SW 1271 (cell line): Measurements from ENCODE around the gene SFRP5.
A peak's percentile ranks its signal among the peaks of the same experiment; 100 is the strongest.

Experiments used
- DNase-seq, 2 experiments: peaks; one replicate each; lab custom pipeline; 2025; lab: John Stamatoyannopoulos, UW

SFRP5 gene, protein sequence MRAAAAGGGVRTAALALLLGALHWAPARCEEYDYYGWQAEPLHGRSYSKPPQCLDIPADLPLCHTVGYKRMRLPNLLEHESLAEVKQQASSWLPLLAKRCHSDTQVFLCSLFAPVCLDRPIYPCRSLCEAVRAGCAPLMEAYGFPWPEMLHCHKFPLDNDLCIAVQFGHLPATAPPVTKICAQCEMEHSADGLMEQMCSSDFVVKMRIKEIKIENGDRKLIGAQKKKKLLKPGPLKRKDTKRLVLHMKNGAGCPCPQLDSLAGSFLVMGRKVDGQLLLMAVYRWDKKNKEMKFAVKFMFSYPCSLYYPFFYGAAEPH

DNA sequence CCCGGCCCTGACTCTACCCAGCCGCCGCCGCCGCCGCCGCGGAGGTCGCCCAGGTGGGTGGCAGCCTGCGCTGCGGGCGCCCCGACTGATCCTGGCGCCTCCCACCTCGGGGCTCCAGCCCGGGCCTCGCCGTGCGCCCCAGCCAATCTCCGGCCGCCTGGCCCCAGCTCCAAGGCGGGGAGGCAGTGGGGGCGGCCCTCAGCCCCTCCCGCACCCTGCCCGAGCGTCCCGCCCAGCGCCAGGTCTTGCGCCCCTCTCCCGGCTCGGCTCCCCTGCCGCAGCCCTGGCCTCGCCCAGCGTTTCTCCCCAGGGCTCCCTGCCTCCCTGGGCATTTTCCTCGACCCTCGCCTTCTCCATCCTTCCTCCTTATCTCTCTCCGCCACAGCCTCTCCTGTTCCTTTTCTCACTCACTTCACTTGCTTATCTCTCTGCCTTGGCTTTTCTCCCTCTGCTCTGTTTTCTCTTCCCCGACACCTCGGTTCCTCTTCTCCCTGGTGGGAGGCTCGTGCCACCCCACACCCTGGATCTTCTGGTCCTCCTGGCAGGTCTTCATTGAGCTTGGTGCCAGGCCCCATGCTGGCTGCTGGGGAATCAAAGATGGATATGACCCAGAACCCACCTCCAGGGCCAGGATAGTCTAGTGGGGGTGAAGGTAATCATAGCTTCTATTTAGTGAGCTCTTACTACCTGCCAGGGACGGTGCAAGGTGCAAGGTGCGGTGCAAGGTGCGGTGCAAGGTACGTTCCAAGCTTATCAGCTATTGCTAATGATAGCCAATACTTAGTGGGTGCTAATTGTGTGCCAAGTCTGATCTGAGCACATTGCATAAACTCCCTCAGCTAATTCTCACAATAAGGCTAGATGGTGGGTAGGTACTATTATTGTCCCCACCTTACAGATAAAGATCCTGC lies at the start of gene SFRP5:
TSS of gene SFRP5 (minus strand) at position 87 of the 911 bp plus-strand sequence. CDS start 166 bp downstream, outside the sequence.
- DNase-seq: no peak

DNA sequence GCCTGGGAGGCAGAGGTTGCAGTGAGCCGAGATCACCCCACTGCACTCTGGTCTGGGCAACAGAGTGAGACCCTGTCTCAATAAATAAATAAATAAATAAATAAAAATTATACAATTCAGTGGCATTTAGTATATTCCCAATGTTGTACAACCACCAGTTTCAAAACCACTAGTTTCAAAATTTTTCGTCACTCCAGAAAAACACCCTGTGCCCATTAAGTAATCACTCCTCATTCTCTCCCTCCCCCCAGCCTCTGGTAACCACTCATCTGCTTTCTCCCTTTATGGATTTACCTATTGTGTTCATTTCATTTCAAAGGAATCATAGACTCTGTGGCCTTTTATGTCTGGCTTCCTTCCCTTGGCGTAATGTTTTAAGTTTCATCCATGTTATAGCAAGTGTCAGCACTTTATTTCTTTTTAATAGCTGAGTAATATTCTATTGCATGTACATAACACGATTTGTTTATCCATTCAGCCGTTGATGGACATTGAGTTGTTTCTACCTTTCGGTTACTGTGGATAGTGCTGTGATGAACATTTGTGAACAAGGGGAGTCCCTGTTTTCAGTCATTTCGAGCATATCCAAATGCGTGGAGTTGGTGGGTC lies 48.4 kb upstream of the SFRP5 start:
- no peak for DNase-seq

DNA sequence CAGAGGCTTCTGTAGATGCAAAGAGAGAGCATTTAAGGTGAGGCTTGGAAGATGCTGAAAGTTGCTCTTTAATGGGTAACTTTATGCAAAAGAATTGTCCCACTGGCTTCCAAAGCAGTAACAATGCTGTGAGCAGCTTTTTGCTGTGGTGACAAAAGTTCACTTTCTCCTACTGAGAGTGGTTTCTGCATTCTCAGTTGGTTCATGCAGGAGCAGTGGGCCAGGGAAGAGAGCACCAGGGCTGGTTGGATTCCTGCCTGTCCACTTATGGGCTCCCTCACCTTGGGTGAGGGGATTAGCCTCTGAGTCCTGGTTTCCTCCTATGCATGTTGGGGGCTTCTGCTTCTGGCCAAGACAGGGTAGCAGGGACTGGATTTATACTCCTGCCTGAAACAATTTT lies 46.8 kb upstream of the SFRP5 start:
- DNase-seq: no peak

DNA sequence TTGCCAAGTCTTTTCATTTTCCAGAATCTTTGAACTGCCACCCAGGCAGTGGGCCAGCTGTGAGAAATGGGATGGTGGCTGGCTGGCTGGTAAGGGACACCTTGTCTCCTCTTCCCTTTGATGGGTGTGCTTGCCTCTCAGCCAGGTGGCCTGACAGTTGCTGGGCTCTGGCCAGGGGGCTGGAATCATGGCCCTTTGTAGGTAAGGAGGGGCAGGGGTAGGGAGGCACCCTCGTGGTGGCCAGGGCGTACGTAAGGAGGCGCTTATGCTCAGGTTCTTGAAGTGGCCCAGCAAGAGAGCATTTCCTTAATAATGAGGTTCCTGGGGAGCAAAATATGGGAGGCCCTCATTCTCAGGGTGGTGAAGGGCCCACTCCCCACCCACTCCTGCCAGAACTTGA lies 44.8 kb upstream of the SFRP5 start:
- no peak for DNase-seq

DNA sequence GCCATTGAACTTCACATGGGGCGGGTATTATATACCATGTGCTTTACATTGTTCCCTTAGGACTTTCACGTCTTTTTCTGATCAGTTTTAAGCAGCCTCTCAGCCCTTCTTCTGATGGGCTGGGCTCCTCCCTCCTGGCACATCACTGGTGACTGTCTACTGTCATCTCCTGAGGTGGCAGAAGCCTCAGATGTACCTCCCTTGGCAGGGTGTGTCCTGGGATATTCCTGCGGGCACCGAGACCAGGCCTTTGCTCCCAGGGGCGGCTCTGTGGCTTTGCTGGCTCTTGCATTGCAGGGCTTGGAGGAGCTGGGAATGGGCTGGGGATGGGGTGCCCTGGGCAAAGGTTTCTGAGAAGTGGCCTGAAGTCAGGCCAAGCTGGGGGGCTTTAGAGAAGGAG lies 43.2 kb upstream of the SFRP5 start:
- no peak for DNase-seq

DNA sequence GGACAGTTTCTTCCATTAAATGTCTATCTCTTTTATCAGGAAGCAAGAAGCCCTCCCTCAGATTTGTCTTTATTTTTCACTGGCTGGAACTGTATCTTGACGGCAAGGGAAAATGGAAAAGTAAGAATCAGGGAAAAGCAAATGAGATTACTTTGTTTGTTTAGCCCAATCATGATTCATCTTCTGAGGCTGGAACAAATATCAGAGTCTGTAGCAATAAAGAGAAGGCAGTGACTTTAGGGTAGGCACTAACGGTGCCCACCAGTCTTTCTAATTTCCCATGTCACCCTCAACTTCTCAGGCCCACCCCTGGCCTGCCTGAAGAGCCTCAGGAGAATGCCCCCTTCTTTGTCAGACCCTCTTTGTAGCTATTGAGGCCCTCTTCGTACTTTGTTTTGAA lies 41.5 kb upstream of the SFRP5 start:
- DNase-seq: no peak

DNA sequence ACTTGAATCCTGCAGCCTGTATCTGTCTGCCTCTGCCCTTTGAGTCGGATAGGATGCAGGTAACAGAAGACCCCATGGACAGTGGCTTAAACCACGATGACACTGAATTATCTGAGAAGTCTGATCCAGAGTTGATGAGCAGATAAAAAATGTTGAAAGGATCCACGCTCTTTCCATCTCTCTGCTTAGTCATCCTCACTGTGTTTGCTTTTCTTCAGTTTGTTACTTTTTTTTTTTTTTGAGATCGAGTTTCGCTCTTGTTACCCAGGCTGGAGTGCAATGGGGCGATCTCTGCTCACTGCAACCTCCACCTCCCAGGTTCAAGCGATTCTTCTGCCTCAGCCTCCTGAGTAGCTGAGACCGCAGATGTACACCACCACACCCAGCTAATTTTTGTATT lies 40.9 kb upstream of the SFRP5 start:
- DNase-seq: no peak

DNA sequence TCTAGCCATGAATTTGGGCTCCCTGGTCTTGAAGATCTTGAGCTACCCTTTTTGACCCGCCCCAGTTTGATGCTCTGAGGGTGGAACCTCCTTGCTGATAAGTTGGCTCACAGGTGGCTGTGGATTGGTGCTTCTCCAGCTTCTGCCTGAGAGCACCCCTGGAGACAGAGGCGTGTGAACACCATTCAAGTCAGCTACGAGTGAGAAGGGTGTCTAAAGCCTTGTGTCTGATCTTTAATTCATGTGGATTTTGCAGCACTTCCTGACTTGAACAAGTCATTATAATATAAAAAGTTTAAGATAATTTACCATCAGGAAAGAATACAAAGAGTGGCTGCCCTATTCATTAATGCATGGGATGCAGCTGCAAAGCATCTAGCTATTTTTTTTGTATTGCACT lies 40.2 kb upstream of the SFRP5 start:
- DNase-seq: no peak

DNA sequence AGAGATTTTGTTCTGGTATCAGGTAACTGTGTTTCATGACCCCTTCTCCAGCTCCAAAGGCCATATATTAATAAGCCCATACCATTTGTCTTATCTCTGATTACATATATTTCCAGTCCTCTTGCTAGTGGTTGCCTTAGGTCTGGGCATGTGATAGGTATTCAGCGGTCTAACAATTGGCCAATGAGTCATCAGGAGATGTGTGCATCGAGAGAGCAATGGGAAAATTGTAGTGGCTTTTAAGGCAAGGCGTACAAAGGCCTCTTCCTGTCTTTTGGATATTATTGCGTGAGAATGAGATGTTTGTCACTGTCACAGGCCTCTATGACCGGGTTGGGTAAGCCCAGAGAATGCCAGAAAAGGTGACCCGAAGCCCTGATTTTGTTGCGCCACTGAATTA lies 38.6 kb upstream of the SFRP5 start:
- no peak for DNase-seq

DNA sequence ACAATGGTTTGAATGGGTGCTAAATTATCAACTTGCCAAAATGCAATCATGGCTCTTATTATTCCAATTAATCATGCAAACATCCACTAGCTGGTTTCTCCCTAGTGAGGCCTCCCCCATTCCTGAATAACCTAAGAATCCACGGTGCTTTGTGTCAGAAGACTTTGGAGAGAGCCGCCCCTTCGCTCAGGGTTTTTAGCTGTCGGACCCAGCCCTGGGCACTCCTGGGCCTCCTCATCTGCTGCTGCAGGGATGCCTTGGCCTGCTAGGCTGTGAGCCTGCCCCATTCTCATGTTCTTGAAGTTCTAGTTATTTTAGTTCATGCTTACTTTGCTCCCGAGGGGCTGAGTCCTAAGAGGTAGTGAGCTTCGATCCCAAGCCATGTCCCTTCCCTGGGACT lies 34.1 kb upstream of the SFRP5 start:
- no peak for DNase-seq

DNA sequence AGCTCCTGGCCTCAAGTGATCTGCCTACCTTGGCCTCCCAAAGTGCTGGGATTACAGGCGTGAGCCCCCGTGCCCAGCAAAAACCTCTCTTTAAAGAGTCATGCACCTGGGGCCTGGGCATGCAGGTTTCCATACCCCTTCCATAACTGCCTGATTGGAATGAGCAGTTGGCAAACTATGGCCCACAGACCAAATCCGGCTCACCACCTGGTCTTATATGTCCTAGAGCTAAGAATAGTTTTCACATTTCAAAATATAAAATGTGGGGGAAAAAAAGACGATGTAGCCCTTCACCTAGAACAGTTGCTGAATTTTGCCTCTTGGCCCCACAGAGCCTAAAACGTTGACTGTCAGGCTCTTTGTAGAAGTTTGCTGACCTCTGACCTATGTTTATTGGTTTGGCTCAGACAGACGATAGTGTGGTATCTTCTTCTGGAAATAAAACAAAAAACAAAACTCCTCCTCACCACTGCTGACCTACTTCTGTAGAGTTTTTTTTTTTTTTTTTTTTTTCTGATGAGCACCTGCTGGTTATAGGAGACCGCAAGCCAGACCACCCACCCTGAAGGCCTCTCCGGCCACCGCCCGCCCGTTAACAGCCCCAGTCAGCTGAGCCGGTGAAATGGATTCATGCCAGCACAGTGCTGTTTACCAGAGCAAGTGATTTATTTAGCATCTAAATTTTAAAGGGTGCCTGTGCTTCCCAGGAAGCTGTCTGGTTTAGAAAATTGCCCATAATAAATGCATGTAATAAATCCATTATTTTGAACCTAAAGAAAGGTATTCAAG lies 33.5 kb upstream of the SFRP5 start:
- DNase-seq: no peak

DNA sequence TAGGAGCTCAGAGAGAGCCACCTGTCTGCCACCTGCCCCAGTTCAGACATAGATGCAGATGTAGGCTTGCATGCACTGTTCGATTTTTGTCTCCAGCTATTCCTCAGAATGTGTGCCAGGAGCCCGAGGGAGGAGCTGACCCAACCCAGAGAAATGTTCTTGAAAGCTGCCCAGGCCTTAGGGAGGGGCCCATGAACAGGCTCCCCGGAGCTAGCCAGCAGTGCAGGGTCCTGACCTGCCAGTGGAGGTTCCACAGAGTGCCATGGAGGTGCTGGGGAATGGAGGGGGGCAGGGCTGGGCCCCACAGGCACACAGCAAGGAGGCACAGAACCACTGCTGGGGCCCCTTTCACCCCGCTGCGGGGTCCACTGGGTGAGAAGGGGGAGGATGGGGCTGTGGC lies 29.6 kb upstream of the SFRP5 start:
- no peak for DNase-seq

DNA sequence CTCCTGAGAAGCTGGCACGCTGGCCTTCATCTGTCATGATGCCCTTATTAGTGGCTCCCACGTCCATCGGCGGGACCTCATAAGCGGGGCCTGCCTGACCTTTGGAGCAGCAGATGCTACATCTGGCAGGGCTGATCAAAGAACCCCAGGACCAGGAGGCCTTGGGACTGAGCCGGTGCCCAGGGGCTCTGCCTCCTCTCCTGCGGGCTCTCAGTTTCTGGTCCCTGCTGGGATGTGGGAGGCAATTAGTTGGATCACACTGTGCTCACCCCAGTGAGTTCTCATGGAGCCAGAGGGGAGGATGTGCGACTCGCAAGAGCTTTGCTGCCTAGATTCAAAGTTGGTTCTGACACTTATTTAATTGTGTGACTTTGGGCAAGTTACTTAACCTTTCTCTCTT lies 28.7 kb upstream of the SFRP5 start:
- DNase-seq: no peak

DNA sequence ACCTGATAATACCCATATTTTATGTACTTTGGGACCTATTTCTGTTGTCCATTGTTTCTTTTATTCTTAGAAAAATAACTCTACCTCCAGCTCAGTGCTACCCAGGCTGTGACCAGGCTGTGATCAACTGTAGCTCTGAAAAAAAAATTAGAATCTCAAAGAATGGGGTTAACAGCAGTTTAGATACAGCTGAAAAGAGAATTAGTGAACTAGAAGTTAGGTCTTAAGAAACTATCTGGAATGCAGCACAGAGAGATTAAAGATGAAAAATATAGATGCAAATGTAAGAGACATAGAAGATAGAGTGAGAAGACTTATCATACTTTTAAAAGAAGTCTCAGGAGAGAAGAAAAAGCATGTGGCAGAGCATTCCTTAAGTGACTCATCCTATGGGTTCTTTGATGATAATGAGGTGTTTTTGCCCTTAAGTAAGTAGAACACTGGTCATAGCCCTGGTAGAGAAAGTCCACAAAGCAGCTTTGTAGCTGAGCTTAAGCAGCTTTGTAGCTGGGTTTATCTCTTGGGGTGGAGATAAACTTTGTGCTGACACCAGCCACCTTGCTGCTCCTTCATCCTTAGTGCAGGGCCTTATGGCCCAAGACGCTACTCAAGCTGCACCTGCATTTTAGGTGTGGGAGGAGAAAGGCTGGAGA lies 27.3 kb upstream of the SFRP5 start:
- DNase-seq: no peak

DNA sequence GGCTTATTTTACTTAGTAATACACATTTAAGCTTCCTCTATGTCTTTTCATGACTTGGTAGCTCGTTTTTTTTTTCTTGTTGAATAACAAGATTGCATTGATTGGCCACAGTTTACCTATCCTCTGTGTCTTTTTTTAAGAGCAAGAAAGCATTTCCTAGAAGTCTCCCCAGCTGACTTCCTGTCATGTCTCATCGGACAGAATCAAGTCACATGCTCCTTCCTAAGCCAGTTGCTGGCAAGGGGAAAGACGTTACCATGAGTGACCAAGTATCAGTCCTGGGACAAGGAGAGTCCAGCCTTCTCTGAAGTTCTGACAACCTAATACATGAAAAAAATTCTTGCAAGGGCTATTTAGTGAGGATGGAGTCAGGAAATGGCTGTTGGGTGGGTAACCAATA lies 24.9 kb upstream of the SFRP5 start:
- no peak for DNase-seq

DNA sequence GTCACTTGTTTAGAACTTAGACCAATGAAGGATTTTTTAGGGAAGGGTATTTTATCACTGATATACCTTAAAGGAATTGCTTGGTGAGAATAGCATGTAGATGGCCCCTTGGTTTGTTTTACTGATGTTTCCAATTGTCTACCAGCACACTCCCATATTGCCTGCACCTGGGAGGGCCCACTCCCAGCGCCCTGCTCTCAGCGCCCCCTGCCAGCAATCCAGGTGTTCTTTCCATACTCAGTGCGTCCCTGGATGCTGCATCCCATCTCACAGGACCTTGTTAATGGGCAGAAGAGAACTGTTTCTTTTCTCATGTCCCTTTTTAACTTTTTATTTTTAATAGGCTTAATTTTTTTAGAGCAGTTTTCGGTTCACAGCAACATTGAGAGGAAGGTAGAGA lies 24.1 kb upstream of the SFRP5 start:
- DNase-seq: no peak

DNA sequence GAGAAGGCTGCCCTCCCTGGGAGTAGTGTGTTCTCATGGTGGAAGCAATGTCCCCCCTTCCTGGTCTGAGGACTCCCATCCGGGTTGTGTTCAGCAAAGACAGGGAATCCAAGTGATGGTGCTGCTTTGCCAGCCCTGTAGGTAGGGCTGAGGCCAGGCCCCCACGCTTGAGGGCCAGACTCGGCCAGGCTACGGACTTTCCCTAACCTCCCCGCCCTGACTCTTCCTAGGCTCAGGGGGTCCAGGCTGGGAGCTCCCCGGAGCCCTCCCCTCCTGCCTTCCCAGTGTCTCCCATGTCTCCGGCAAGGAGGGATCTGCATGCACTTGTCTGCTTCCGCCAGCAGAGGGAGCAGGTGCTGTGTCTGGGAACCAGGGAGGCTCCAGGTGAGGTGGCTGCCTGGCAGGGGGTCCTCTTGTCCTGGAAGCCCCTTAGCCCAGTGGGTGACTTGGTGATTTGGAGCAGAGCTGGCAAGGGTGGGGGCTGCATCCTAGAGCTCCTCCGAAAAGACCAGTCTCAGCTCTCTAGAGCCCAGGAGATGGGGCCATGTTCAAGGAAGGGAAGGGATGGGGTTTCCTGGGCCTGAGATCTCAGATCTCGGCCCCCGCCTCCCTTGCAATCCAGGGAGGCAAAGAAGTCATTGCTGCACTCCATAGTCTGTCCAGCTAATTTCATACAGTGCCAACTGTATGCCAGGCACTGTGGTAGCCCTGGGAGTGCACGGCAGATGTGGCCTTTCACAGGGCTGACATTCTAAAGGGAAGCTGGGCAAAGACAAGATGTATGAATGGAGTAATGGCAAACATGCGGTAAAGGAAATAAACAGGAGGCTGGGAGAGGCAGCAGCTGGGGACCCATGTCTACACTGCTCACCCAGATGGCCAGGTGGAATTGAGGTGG lies 20.3 kb upstream of the SFRP5 start:
- peak in 1 of 2 experiments; percentile 24 for DNase-seq

DNA sequence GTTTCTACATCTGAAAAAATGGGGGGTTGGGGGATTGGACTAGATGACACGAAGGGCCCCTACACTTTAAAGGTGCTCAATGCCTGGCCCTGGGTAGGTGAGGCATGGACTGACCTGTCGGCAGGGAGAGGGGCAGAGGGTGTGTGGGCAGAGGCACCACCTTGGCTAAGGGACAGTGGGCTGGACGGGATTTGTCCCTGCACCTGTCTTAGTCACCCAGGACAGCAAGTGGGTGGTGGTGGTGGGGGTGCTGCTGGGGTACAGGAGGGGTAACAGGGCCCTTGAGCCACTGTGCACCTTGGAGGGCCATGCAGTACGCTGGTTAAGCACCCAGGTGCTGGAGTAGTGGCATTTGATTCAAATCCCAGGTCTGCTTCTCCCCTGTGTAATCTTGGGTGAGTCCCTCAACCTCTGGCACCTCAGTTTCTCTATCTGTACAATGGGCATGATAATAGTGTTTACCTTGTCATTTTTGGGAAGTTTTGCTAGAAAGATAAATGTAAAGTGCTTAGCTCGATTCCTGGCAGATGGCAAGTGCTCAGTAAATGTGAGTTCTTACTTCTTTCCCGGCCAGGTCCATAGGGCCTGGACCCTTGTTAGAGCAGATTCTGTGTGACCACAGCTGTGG lies 18.1 kb upstream of the SFRP5 start:
- DNase-seq: no peak

DNA sequence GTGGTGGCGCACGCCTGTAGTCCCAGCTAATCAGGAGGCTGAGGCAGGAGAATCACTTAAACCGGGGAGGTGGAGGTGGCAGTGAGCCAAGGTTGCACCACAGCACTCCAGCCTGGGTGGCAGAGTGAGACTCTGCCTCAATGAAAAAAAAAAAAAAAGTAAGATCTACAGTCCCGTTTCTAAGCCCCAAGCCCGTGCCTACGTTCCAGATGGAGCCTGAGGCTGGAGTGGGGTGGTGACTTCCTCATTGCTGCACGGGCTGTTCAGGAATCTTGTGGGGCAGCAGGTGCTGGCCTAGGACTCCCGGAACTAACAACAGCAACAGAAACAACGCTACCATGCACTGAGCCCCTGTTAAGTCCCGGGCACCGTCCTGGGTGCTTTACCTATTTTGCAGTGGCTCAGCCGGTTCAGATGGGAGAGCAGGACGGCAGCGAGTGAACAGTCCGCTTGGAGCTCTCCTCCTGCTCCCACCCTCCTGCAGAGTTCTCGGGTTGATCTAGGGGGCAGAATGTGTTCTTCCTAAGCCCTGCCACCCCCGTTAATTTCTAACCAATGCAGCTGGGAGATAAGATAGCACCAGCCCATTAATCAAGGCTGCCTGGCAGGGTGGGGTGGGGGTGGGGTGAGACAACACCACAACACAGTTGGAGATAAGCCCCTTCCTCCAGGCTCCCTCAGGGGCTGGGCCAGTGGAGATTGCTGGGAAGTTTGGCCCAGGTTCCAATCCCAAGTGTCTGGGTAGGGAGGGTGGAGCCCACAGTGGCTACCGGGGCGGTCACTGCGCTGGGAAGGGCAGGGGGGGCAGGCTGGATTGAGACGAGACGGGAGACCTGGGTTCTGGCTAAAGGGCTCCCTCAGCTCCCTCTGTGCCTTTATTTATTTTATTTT lies 17.0 kb upstream of the SFRP5 start:
- DNase-seq: no peak
